H54 (cell line): ENCODE measurements around the gene RAB1B.
"Not testable (repeated sequence)": the region's sequence is repeated elsewhere in the genome, so short reads cannot be mapped to it uniquely, and the experiment has no call there.

Source experiments
- DNase-seq: peaks from one replicate; pipeline ENCODE4 v3.0.0; 2011; ENCODE audit warnings: low spot score, mixed read lengths; ENCODE audit not compliant: insufficient read length
- FAIRE-seq: peaks from 3 replicates; lab custom pipeline; 2011; peaks lifted over from hg19 to GRCh38; lab: Jason Lieb, UNC
- POLR2A ChIP-seq: IDR thresholded peaks from 2 replicates; pipeline ENCODE4 v1.6.1; 2011; ENCODE audit warnings: low read depth, mild to moderate bottlenecking, low read length

RAB1B gene

DNA sequence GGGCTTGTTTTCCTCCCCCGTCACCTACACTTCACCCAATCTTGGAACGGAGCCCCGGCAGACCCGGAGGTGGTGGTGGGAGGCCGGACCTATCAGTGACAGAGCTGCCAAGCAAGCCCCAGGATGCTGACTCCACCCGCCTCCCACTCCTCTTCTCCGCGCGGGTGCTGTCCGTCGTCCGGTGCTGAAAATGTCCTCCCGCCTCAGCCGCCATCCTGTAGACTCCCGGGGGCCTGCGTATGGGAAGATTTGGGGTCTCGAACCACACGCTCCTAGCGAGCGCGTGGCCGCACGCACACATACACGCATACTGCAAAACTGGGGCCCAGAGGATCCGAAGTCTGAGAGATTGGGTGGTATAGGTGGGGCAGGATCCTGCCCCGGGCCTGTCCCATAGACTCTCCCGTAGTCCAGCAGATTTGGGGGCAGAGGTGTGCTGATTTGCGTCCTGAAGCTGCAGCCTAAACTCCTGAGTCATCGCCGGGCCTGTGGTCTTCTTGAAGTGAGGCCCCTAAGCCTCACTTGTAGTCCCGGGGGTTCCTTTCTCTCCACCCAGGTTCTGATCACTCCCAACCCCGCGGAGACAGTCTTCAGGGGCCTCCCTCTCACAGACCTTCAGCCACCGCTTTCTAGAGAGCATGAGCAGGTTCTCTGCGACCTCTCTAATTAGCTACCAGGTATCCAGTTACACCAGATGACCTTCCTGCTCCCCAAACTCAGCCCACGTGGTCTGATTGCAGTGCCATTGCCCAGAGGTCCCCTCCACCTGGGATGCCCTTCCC, 21.3 kb downstream of the RAB1B start:
- no peak for TF ChIP-seq POLR2A
- FAIRE-seq (no peak), DNase-seq (no peak)

GRCh38 chr11:66290330-66290621, 21.8 kb downstream of the RAB1B start:
- DNase-seq (no peak), FAIRE-seq (no peak)
- TF ChIP-seq POLR2A = no peak

DNA sequence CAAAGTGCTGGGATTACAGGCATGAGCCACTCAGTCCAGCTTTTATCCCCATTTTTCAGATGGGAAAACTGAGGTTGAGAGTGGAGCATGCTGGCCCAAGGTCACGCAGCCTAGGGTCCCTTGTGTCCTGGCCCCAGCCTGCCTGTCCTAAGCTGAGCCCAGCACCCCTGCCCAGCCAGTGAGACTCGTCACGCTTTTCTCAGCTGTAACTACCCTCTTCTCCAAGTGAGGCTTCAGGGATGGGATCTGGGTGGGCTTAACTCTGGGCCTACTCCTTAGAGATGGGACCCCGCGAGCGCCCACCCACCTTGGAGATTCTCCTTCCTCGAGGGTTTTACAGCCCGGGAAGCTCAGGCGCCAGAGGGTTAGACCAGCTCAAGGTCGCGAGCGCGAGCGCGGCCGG, 22.9 kb downstream of the RAB1B start:
- no peak for DNase-seq
- TF ChIP-seq POLR2A = no peak
- no peak for FAIRE-seq

GRCh38 chr11:66291706-66292542, 23.5 kb downstream of the RAB1B start, which contains the start of gene TMEM151A:
TMEM151A (plus strand) TSS chr11:66291894; CDS start chr11:66292014, 120 bp downstream.
- DNase-seq (no peak), FAIRE-seq (no peak)
- TF ChIP-seq POLR2A = no peak

DNA sequence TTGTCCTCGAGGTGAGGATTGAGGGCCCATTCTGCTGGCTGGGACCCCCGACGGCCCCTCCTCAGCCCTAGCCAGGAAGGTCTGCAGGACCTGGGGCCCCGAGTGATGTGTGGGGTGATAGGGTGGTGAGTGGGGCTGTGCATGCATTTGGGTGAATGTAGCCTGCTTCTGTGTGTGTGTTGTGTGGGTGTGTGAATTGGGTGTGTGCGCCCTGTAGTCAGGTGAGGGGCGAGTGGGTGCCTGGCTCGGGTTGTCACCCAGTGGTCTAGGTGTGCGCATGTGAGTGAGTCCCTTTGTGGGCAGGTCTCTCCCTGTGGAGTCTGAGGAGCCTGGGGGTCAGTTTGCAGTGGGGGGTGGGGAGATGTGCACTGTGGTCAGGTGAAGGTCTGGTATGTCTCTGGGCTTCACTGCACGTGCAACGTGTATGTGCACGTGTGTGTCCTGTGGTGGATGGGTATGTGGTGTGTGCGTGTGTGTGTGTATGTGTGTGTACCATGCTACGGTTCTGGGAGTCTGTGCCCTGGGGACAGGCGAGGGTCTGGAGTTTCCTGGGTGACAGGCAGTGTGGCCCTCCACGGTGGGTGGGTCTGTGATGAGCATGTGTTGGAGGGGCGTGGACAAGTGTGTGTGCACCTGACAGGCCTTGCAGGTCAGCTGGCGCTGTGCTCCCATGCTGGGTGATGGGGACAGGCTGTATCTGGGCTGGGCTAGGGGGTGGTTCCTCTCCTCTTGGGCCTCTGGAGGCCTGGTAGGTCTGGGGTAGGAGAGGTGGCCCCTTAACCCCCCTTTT, 24.3 kb downstream of the RAB1B start:
- no peak for DNase-seq
- FAIRE-seq = no peak
- TF ChIP-seq POLR2A = no peak

- FAIRE-seq = no peak
- DNase-seq = no peak
- TF ChIP-seq POLR2A = no peak
Observed at GRCh38 chr11:66293352-66293751, 24.9 kb downstream of the RAB1B start.

DNA sequence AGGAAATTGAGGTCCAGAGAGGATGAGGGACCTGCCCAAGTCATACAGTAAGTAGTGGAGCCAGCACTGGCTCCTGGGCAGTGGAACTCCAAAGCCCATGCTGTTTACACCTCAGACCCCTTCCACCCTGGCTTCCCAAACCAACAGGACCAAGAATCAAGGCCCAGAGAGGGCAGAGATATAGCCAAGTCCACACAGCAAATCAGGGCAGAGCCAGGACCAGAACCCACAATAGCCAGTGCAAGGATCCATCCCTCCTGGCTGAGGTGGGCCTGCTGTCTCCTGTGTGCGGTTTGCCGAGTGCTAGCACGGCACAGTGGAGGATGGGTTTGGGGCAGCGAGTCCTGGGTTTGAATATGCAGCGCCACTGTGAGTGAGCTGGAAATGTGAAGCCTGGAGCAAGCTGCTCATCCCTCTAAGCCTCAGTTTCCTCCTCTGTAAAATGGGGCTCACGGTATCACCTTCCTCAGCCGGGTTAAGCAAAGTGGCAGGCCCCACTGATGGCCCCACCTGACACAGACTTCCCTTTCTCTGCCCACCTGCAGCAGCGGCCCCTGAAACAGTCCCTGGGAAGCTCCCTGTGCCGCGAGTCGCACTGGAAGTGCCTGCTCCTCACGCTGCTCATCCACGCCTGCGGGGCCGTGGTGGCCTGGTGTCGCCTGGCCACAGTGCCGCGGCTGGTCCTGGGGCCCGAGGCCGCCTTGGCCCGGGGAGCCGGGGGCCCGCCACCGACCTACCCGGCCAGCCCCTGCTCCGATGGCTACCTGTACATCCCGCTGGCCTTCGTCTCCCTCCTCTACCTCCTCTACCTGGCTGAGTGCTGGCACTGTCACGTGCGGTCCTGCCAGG, 25.6 kb downstream of the RAB1B start:
- no peak for FAIRE-seq
- DNase-seq = no peak
- TF ChIP-seq POLR2A = no peak

- no peak for FAIRE-seq
- TF ChIP-seq POLR2A = no peak
- DNase-seq = no peak
Observed at GRCh38 chr11:66294626-66295620, 26.5 kb downstream of the RAB1B start.

- no peak for DNase-seq
- no peak for FAIRE-seq
- TF ChIP-seq POLR2A = no peak
Observed at GRCh38 chr11:66297610-66298009, 29.2 kb downstream of the RAB1B start.

GRCh38 chr11:66299186-66299585, 30.7 kb downstream of the RAB1B start:
- DNase-seq (no peak), FAIRE-seq (no peak)
- TF ChIP-seq POLR2A = no peak

GRCh38 chr11:66302656-66303055, 34.2 kb downstream of the RAB1B start:
- DNase-seq = no peak
- TF ChIP-seq POLR2A = no peak
- FAIRE-seq = no peak

GRCh38 chr11:66309475-66309874, 41.0 kb downstream of the RAB1B start:
- FAIRE-seq (no peak), DNase-seq (no peak)
- TF ChIP-seq POLR2A = no peak

GRCh38 chr11:66310324-66310723, 41.9 kb downstream of the RAB1B start:
- no peak for DNase-seq
- FAIRE-seq = no peak
- TF ChIP-seq POLR2A = no peak

- not testable (repeated sequence) for FAIRE-seq, DNase-seq
Observed at GRCh38 chr11:66310803-66311440, 42.5 kb downstream of the RAB1B start.
